ENCODE data around the gene DUSP6. TPM values are rescaled to one million over a fixed set of nuclear protein-coding genes. Genes with fewer than 3 reads are reported as not detected.

DUSP6 gene
- total and polyA plus RNA-seq, 10 of the 15 experiments (the other 5 are each of a cell fraction or from before 2014, with no cell fraction given) = 0.02 to 0.69 (median 0.07) TPM; not detected in 1

GRCh38 chr12:89309440-89309802, 42.9 kb downstream of the DUSP6 start:
- H3K36me3 ChIP-seq (ENCODE audit: control insufficient read depth in 2 of 2, insufficient read depth in 2 of 2, low read length in 1 of 2) = no peaks in the 10 kb centered on the region
- no peak for ATAC-seq
- no peak overlapping the region for H3K4me2 ChIP-seq (ENCODE audit: control insufficient read depth, insufficient read depth)
- 7% methylated on average over 3 of the region's 3 CpGs for WGBS (ENCODE audit: insufficient coverage, insufficient replicate concordance, low lambda C conversion rate, missing lambda C conversion rate)
- intact Hi-C loops (cut with micrococcal nuclease; ENCODE audit: unreplicated experiment) (no loop called here), in situ Hi-C loops (cut with MboI) (no loop called here)
- H3K4me3 ChIP-seq = no peak overlapping the region
- no peak for TF ChIP-seq IRF5 (IDR thresholded peaks at IDR 0.05; ENCODE audit: borderline replicate concordance)
- no peak for TF ChIP-seq SP1 (IDR thresholded peaks at IDR 0.05; ENCODE audit: low read depth, low read length)
- no peak for TF ChIP-seq PRDM15 (CRISPR knock-in tag; IDR thresholded peaks at IDR 0.05)
- no peak for TF ChIP-seq POU2F2 (IDR thresholded peaks at IDR 0.05; ENCODE audit: borderline replicate concordance, low read depth, low read length)
- TF ChIP-seq SIX5 (IDR thresholded peaks at IDR 0.05; ENCODE audit: low read depth, low read length, severe bottlenecking) = no peak
- no peak for TF ChIP-seq ZNF274 (IDR thresholded peaks at IDR 0.05; ENCODE audit: insufficient read depth, insufficient read length)
- TF ChIP-seq ZNF207 (IDR thresholded peaks at IDR 0.05; ENCODE audit: borderline replicate concordance) = no peak
- TF ChIP-seq DPF2 (IDR thresholded peaks at IDR 0.05) = no peak
- no peak for TF ChIP-seq RELA (IDR thresholded peaks at IDR 0.05; ENCODE audit: borderline replicate concordance, partially characterized antibody)
- TF ChIP-seq RELB (IDR thresholded peaks at IDR 0.05; ENCODE audit: low read depth) = no peak
- TF ChIP-seq NRF1 (conservative IDR thresholded peaks at IDR 0.05; ENCODE audit: low read depth, low read length) = no peak
- no peak for TF ChIP-seq JUND (IDR thresholded peaks at IDR 0.05; ENCODE audit: low read depth, low read length)
- no peak for TF ChIP-seq ZBTB11 (CRISPR knock-in tag; IDR thresholded peaks at IDR 0.05)
- H3K79me2 ChIP-seq (ENCODE audit: control insufficient read depth, insufficient read depth, low read length) = no peaks in the 10 kb centered on the region
- H2AFZ ChIP-seq (ENCODE audit: control insufficient read depth, low read depth, low read length) = no peak overlapping the region
- CTCF ChIA-PET = no interaction called here
- POLR2A ChIA-PET = no interaction called here
- H3K27me3 ChIP-seq (replicated peaks in 1 of 2; ENCODE audit: control insufficient read depth in 2 of 2, insufficient read depth in 2 of 2, low read length in 1 of 2) = no peaks in the 10 kb centered on the region
- no peaks in the 10 kb centered on the region for H4K20me1 ChIP-seq (ENCODE audit: control insufficient read depth, insufficient read depth)
- H3K4me1 ChIP-seq (ENCODE audit: control insufficient read depth, insufficient read depth, low read length) = no peaks in the 10 kb centered on the region
- no peak overlapping the region for H3K9ac ChIP-seq (ENCODE audit: control insufficient read depth, insufficient read depth, low read length)
- H3K27ac ChIP-seq (ENCODE audit: control insufficient read depth, insufficient read depth) = no peak overlapping the region
- RAD21 ChIA-PET (ENCODE audit: unreplicated experiment) = no interaction called here
- BruUV-seq (replicated peaks) = no TSS peak
- SMC1A ChIA-PET (ENCODE audit: uncharacterized antibody, unreplicated experiment) = no interaction called here
- no peak for DNase-seq (ENCODE audit: low read depth, low spot score)
- no peaks in the 10 kb centered on the region for H3K9me3 ChIP-seq (replicated peaks; ENCODE audit: control insufficient read depth, insufficient read depth, low read length)
- FAIRE-seq = no peak
